Liver (tissue), 3 donors: Measurements from ENCODE around the gene FAM83B.

Experiments
- EGR1 ChIP-seq, 2 donors: IDR thresholded peaks; 2 replicates each; pipeline ENCODE4 v1.6.1; 2016 to 2018; ENCODE audit warnings: antibody characterized with exemption in 2 of 2, low read depth in 2 of 2
- GABPA ChIP-seq, 2 donors: IDR thresholded peaks in 1 of 2; conservative IDR thresholded peaks in 1 of 2; 2 replicates each; pipeline ENCODE4 v1.6.1; 2016; ENCODE audit warnings: antibody characterized with exemption in 2 of 2, mild to moderate bottlenecking in 1 of 2, moderate library complexity in 1 of 2
- RAD21 ChIP-seq, 2 donors: IDR thresholded peaks; 2 replicates each; pipeline ENCODE4 v1.6.1; 2016; ENCODE audit warnings: antibody characterized with exemption in 2 of 2, mild to moderate bottlenecking in 2 of 2
- RXRA ChIP-seq, 2 donors: IDR thresholded peaks; 2 replicates each; pipeline ENCODE4 v1.6.1; 2017 to 2018; ENCODE audit warnings: antibody characterized with exemption in 2 of 2, mild to moderate bottlenecking in 1 of 2
- SP1 ChIP-seq: IDR thresholded peaks from 2 replicates; pipeline ENCODE4 v1.6.1; 2018; ENCODE audit warnings: antibody characterized with exemption, mild to moderate bottlenecking
- TAF1 ChIP-seq: conservative IDR thresholded peaks from 2 replicates; pipeline ENCODE4 v1.6.1; 2016; ENCODE audit warnings: antibody characterized with exemption, mild to moderate bottlenecking
- YY1 ChIP-seq: IDR thresholded peaks from 2 replicates; pipeline ENCODE4 v1.6.1; 2016; ENCODE audit warnings: antibody characterized with exemption, mild to moderate bottlenecking
- TF ChIP-seq, protein P1 (sequence below): fragments of 150-350 bp; IDR thresholded peaks from 2 replicates; pipeline ENCODE4 v1.5.1; 2017; ENCODE audit warnings: improper control_type of control experiment, low read depth, low read length; ENCODE audit not compliant: missing input control
- TF ChIP-seq, protein P2 (sequence below): IDR thresholded peaks from 2 replicates; pipeline ENCODE4 v1.6.1; 2016; ENCODE audit warnings: antibody characterized with exemption, mild to moderate bottlenecking
- TF ChIP-seq, protein P3 (sequence below): IDR thresholded peaks from 2 replicates; pipeline ENCODE4 v1.6.1; 2016; ENCODE audit warnings: antibody characterized with exemption
- TF ChIP-seq, protein P4 (sequence below): IDR thresholded peaks from 2 replicates; pipeline ENCODE4 v1.6.1; 2016; ENCODE audit warnings: antibody characterized with exemption
- TF ChIP-seq, protein P5 (sequence below): IDR thresholded peaks from 2 replicates; pipeline ENCODE4 v1.6.1; 2016; ENCODE audit warnings: antibody characterized with exemption
- donor health status: healthy.
- donor health status: healthy.

DNA sequence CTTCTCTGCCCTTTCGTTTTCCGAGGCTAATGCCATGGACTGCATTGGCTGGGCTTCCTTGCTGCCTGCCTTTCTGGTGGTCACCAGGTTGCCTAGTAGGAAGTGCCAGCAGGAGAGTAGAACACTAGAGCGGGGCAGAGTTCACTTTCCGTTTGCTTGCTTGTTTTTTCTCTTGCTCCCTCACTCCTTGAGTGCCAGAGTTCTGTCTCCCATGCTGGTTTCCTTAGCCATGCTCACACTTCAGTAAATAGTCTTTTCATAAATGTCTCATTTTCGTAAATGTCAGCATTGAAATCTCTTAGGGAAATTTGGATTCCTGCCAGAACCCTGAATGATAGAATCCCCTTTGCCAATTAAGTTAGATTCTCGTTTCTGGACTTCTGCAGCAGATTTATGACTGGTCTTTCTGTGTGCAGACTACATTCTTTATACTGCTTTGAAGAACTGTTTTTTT, 63.9 kb downstream of the FAM83B start:
- TF ChIP-seq, protein P1, sequence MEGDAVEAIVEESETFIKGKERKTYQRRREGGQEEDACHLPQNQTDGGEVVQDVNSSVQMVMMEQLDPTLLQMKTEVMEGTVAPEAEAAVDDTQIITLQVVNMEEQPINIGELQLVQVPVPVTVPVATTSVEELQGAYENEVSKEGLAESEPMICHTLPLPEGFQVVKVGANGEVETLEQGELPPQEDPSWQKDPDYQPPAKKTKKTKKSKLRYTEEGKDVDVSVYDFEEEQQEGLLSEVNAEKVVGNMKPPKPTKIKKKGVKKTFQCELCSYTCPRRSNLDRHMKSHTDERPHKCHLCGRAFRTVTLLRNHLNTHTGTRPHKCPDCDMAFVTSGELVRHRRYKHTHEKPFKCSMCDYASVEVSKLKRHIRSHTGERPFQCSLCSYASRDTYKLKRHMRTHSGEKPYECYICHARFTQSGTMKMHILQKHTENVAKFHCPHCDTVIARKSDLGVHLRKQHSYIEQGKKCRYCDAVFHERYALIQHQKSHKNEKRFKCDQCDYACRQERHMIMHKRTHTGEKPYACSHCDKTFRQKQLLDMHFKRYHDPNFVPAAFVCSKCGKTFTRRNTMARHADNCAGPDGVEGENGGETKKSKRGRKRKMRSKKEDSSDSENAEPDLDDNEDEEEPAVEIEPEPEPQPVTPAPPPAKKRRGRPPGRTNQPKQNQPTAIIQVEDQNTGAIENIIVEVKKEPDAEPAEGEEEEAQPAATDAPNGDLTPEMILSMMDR = no peak
- TF ChIP-seq TAF1 (no peak), RAD21 (IDR thresholded peaks at IDR 0.05) (no peak), YY1 (no peak), EGR1 (IDR thresholded peaks at IDR 0.05; ENCODE audit: low read depth in 2 of 2) (no peak), SP1 (no peak), RXRA (IDR thresholded peaks at IDR 0.05) (no peak), GABPA (IDR thresholded peaks at IDR 0.05 in 1 of 2, conservative IDR thresholded peaks at IDR 0.05 in 1 of 2) (no peak)
- TF ChIP-seq, protein P2, sequence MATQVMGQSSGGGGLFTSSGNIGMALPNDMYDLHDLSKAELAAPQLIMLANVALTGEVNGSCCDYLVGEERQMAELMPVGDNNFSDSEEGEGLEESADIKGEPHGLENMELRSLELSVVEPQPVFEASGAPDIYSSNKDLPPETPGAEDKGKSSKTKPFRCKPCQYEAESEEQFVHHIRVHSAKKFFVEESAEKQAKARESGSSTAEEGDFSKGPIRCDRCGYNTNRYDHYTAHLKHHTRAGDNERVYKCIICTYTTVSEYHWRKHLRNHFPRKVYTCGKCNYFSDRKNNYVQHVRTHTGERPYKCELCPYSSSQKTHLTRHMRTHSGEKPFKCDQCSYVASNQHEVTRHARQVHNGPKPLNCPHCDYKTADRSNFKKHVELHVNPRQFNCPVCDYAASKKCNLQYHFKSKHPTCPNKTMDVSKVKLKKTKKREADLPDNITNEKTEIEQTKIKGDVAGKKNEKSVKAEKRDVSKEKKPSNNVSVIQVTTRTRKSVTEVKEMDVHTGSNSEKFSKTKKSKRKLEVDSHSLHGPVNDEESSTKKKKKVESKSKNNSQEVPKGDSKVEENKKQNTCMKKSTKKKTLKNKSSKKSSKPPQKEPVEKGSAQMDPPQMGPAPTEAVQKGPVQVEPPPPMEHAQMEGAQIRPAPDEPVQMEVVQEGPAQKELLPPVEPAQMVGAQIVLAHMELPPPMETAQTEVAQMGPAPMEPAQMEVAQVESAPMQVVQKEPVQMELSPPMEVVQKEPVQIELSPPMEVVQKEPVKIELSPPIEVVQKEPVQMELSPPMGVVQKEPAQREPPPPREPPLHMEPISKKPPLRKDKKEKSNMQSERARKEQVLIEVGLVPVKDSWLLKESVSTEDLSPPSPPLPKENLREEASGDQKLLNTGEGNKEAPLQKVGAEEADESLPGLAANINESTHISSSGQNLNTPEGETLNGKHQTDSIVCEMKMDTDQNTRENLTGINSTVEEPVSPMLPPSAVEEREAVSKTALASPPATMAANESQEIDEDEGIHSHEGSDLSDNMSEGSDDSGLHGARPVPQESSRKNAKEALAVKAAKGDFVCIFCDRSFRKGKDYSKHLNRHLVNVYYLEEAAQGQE = no peak
- TF ChIP-seq, protein P3, sequence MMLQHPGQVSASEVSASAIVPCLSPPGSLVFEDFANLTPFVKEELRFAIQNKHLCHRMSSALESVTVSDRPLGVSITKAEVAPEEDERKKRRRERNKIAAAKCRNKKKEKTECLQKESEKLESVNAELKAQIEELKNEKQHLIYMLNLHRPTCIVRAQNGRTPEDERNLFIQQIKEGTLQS = no peak
- TF ChIP-seq, protein P4, sequence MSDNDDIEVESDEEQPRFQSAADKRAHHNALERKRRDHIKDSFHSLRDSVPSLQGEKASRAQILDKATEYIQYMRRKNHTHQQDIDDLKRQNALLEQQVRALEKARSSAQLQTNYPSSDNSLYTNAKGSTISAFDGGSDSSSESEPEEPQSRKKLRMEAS = no peak
- TF ChIP-seq, protein P5, sequence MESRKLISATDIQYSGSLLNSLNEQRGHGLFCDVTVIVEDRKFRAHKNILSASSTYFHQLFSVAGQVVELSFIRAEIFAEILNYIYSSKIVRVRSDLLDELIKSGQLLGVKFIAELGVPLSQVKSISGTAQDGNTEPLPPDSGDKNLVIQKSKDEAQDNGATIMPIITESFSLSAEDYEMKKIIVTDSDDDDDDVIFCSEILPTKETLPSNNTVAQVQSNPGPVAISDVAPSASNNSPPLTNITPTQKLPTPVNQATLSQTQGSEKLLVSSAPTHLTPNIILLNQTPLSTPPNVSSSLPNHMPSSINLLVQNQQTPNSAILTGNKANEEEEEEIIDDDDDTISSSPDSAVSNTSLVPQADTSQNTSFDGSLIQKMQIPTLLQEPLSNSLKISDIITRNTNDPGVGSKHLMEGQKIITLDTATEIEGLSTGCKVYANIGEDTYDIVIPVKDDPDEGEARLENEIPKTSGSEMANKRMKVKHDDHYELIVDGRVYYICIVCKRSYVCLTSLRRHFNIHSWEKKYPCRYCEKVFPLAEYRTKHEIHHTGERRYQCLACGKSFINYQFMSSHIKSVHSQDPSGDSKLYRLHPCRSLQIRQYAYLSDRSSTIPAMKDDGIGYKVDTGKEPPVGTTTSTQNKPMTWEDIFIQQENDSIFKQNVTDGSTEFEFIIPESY = no peak
